ENCODE measurements around the gene ZGPAT. TPM values are rescaled to one million over a fixed set of nuclear protein-coding genes. Genes with fewer than 3 reads are reported as not detected.
"Not testable (repeated sequence)": the region's sequence is repeated elsewhere in the genome, so short reads cannot be mapped to it uniquely, and the experiment has no call there.

The ZGPAT gene
- total RNA-seq, 1 donor: 33.4 TPM

GRCh38 chr20:63755933-63756647, 48.3 kb downstream of the ZGPAT start:
- no peak for DNase-seq (ENCODE audit: low read depth in 2 of 3, low spot score in 2 of 3)

GRCh38 chr20:63756648-63756991, 48.8 kb downstream of the ZGPAT start:
- DNase-seq (ENCODE audit: low read depth in 2 of 3, low spot score in 2 of 3): no peak

GRCh38 chr20:63758152-63758551, 50.3 kb downstream of the ZGPAT start:
- DNase-seq (ENCODE audit: low read depth in 2 of 3, low spot score in 2 of 3): no peak

GRCh38 chr20:63759377-63759901, 51.6 kb downstream of the ZGPAT start:
- no peak for DNase-seq (ENCODE audit: low read depth in 2 of 3, low spot score in 2 of 3)

GRCh38 chr20:63765082-63765873, 57.4 kb downstream of the ZGPAT start:
- no peak for DNase-seq (ENCODE audit: low read depth in 2 of 3, low spot score in 2 of 3)

GRCh38 chr20:63765902-63766301, 58.1 kb downstream of the ZGPAT start:
- no peak for DNase-seq (ENCODE audit: low read depth in 2 of 3, low spot score in 2 of 3)

GRCh38 chr20:63766695-63767426, 59.0 kb downstream of the ZGPAT start:
- no peak for DNase-seq (ENCODE audit: low read depth in 2 of 3, low spot score in 2 of 3)

- DNase-seq (ENCODE audit: low read depth in 2 of 3, low spot score in 2 of 3): no peak
These were observed 59.6 kb downstream of the ZGPAT start for GRCh38 chr20:63767456-63767855.

GRCh38 chr20:63767886-63768285, 60.0 kb downstream of the ZGPAT start:
- DNase-seq (ENCODE audit: low read depth in 2 of 3, low spot score in 2 of 3): no peak

GRCh38 chr20:63768591-63769515, 61.0 kb downstream of the ZGPAT start:
- no peak for DNase-seq (ENCODE audit: low read depth in 2 of 3, low spot score in 2 of 3)

GRCh38 chr20:63769891-63770474, 62.1 kb downstream of the ZGPAT start:
- no peak for DNase-seq (ENCODE audit: low read depth in 2 of 3, low spot score in 2 of 3)

GRCh38 chr20:63771046-63771707, 63.3 kb downstream of the ZGPAT start:
- DNase-seq (ENCODE audit: low read depth in 2 of 3, low spot score in 2 of 3): no peak

GRCh38 chr20:63772781-63773518, 65.1 kb downstream of the ZGPAT start:
- DNase-seq (ENCODE audit: low read depth in 2 of 3, low spot score in 2 of 3): no peak

GRCh38 chr20:63773571-63774241, 65.9 kb downstream of the ZGPAT start:
- no peak for DNase-seq (ENCODE audit: low read depth in 2 of 3, low spot score in 2 of 3)

- DNase-seq (ENCODE audit: low read depth in 2 of 3, low spot score in 2 of 3): no peak
These were observed 66.5 kb downstream of the ZGPAT start for GRCh38 chr20:63774306-63774705.

GRCh38 chr20:63775096-63775978, 67.5 kb downstream of the ZGPAT start:
- peak in 2 of 3 donors; percentile 36 to 41 for DNase-seq (ENCODE audit: low read depth in 2 of 3, low spot score in 2 of 3)

- not testable (repeated sequence) for DNase-seq (ENCODE audit: low read depth in 2 of 3, low spot score in 2 of 3)
These were observed 69.0 kb downstream of the ZGPAT start for GRCh38 chr20:63776875-63777274.

Measured in hematopoietic multipotent progenitor cell (in vitro differentiated cells).